ENCODE measurements around the gene PDE8A.

PDE8A gene

DNA sequence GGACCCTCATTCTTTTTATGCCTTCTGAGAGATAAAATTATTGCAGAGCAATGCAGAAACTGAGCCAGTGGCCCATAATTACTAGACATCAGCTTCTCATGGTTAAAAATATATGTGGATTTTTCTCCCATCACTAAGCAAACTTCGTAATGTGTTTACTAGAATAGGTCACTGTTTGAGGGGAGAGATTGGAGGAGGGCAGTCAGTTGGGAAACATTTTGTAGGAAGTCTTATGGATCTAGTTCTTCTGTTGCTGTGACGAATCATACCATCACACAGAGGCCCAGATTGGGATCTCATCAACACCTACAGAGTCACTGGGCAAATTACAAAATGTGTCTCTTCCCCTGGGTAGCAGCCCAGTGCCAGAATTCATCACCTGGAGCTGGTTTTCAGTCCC is 81.4 kb downstream of the PDE8A start:
- no peak overlapping the region for H3K4me3 ChIP-seq (ENCODE audit: low read depth, low read length)
- no peaks in the 10 kb centered on the region for H3K4me1 ChIP-seq (ENCODE audit: control insufficient read depth, insufficient read depth, low read length)
- no peak overlapping the region for H3K9ac ChIP-seq (ENCODE audit: low read length)
- peaks cover 13% of the 10 kb centered on the region for H3K9me3 ChIP-seq (ENCODE audit: control insufficient read depth, insufficient read depth, low read depth, low read length)
- no peak overlapping the region for H3K27ac ChIP-seq (ENCODE audit: low read depth, low read length)
- H3K36me3 ChIP-seq (ENCODE audit: control insufficient read depth, insufficient read depth, low read length) = 0 out of 2 replicates have a peak, but pooled peaks cover 7% of the 10 kb centered on the region
- no peaks in the 10 kb centered on the region for H3K27me3 ChIP-seq (ENCODE audit: control insufficient read depth, insufficient read depth, low read length)

DNA sequence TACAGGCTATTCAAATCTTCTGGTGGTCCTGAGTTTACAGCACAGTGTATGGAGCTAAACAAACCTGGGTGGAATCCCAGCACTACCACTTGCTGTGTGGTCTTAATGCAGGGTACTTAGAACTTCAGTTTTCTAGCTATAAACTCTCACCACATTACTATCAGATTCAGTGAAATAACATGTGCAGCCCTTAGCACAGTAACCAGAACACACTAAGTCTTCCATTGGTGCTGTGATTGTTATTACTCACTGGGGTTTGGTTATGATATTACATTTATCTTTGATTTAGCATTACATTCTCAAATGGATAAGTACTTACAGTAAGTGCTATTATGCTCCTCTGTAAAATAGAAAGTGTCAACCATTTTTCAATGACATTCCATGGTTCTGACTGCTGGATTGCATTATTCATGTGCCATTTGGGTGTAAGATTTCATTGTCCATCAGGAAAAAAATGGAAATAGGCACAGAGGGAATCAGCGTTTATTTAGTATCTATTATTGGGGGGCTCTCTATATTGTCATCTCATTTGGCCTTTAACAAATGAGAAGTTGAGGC is 81.9 kb downstream of the PDE8A start:
- H3K4me1 ChIP-seq (ENCODE audit: control insufficient read depth, insufficient read depth, low read length) = no peaks in the 10 kb centered on the region

DNA sequence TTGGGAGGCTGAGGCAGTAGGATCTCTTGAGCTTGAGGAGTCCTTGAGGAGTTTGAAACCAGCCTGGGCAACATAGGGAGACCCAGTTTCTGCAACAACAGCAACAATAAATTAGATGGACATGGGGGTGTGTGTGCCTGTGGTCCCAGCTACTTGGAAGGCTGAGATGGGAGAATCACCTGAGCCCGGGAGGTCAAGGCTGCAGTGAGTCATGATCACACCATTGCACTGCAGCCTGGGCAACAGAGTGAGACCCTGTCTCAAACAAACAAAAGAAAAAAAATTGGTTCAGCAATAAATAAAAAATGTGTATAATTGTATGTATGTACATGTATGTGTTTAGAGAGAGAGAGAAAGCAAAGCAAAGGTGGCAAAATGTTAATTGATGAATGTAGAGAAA is 83.1 kb downstream of the PDE8A start:
- H3K9ac ChIP-seq (ENCODE audit: low read length) = no peak overlapping the region
- no peak overlapping the region for H3K27ac ChIP-seq (ENCODE audit: low read depth, low read length)
- H3K9me3 ChIP-seq (ENCODE audit: control insufficient read depth, insufficient read depth, low read depth, low read length) = peaks cover 9% of the 10 kb centered on the region; the same call in 1 of the 2 replicates
- no peaks in the 10 kb centered on the region for H3K4me1 ChIP-seq (ENCODE audit: control insufficient read depth, insufficient read depth, low read length)
- H3K36me3 ChIP-seq (ENCODE audit: control insufficient read depth, insufficient read depth, low read length) = 0 out of 2 replicates have a peak, but pooled peaks cover 7% of the 10 kb centered on the region
- no peak overlapping the region for H3K4me3 ChIP-seq (ENCODE audit: low read depth, low read length)
- no peaks in the 10 kb centered on the region for H3K27me3 ChIP-seq (ENCODE audit: control insufficient read depth, insufficient read depth, low read length)

More for the DNA sequence above, 81.9 kb downstream of the PDE8A start:
- H3K9me3 ChIP-seq (ENCODE audit: control insufficient read depth, insufficient read depth, low read depth, low read length) = peaks cover 12% of the 10 kb centered on the region; the same call in 1 of the 2 replicates
- H3K27ac ChIP-seq (ENCODE audit: low read depth, low read length) = no peak overlapping the region
- H3K9ac ChIP-seq (ENCODE audit: low read length) = no peak overlapping the region
- H3K27me3 ChIP-seq (ENCODE audit: control insufficient read depth, insufficient read depth, low read length) = no peaks in the 10 kb centered on the region
- 0 out of 2 replicates have a peak, but pooled peaks cover 7% of the 10 kb centered on the region for H3K36me3 ChIP-seq (ENCODE audit: control insufficient read depth, insufficient read depth, low read length)
- H3K4me3 ChIP-seq (ENCODE audit: low read depth, low read length) = no peak overlapping the region

DNA sequence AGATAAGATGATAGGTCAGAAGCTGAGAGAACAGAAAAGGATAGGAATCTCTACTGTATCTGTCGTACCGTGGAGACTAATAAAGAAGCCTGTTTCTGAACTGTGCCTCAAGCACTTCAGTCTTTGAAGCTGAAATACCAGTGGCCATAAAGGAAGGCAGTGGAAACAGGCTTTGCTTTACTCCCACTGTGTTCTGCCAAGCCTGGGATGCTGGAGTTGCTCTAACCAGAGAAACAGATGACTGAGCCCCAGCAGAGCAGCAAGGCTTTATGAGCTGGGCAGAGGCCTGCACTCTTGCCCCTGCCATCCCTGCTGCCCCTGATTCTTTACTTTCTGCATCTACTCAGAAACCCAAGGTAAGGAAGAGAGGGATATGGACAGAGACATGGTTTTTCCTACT is 89.4 kb downstream of the PDE8A start:
- H3K27me3 ChIP-seq (ENCODE audit: control insufficient read depth, insufficient read depth, low read length) = no peaks in the 10 kb centered on the region
- H3K27ac ChIP-seq (ENCODE audit: low read depth, low read length) = no peak overlapping the region
- no peaks in the 10 kb centered on the region for H3K9me3 ChIP-seq (ENCODE audit: control insufficient read depth, insufficient read depth, low read depth, low read length)
- 0 out of 2 replicates have a peak, but pooled peaks cover 7% of the 10 kb centered on the region for H3K36me3 ChIP-seq (ENCODE audit: control insufficient read depth, insufficient read depth, low read length)
- no peaks in the 10 kb centered on the region for H3K4me1 ChIP-seq (ENCODE audit: control insufficient read depth, insufficient read depth, low read length)
- H3K9ac ChIP-seq (ENCODE audit: low read length) = no peak overlapping the region
- H3K4me3 ChIP-seq (ENCODE audit: low read depth, low read length) = no peak overlapping the region

- Histone ChIP-seq H3K36me3 (ENCODE audit: control insufficient read depth, insufficient read depth, low read length) (0 out of 2 replicates have a peak, but pooled peaks cover 7% of the 10 kb centered on the region), H3K9ac (ENCODE audit: low read length) (no peak overlapping the region), H3K27ac (ENCODE audit: low read depth, low read length) (no peak overlapping the region), H3K4me3 (ENCODE audit: low read depth, low read length) (no peak overlapping the region), H3K4me1 (ENCODE audit: control insufficient read depth, insufficient read depth, low read length) (no peaks in the 10 kb centered on the region), H3K27me3 (ENCODE audit: control insufficient read depth, insufficient read depth, low read length) (no peaks in the 10 kb centered on the region), H3K9me3 (ENCODE audit: control insufficient read depth, insufficient read depth, low read depth, low read length) (no peaks in the 10 kb centered on the region)
Measured at GRCh38 chr15:85071504-85071903, 89.8 kb downstream of the PDE8A start.

DNA sequence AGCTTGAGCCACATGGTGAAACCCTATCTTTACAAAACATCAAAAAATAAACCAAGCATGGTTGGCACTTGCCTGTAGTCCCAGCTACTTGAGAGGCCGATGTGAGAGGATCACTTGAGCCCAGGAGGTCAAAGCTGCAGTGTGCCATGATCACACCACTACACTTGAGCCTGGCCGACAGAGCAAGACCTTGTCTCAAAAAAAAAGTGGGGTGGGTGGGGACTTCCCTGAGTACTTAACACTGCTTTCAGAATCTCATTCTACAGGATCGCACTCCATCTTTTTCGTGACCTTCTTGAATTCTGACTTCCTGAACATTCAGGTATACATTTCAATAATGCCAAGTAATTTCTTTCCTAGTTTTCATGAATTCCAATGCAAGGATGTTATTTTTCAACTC is 91.3 kb downstream of the PDE8A start:
- no peaks in the 10 kb centered on the region for H3K27me3 ChIP-seq (ENCODE audit: control insufficient read depth, insufficient read depth, low read length)
- no peak overlapping the region for H3K27ac ChIP-seq (ENCODE audit: low read depth, low read length)
- H3K9ac ChIP-seq (ENCODE audit: low read length) = no peak overlapping the region
- no peak overlapping the region for H3K4me3 ChIP-seq (ENCODE audit: low read depth, low read length)
- no peaks in the 10 kb centered on the region for H3K4me1 ChIP-seq (ENCODE audit: control insufficient read depth, insufficient read depth, low read length)
- H3K9me3 ChIP-seq (ENCODE audit: control insufficient read depth, insufficient read depth, low read depth, low read length) = no peaks in the 10 kb centered on the region
- H3K36me3 ChIP-seq (ENCODE audit: control insufficient read depth, insufficient read depth, low read length) = no peaks in the 10 kb centered on the region

DNA sequence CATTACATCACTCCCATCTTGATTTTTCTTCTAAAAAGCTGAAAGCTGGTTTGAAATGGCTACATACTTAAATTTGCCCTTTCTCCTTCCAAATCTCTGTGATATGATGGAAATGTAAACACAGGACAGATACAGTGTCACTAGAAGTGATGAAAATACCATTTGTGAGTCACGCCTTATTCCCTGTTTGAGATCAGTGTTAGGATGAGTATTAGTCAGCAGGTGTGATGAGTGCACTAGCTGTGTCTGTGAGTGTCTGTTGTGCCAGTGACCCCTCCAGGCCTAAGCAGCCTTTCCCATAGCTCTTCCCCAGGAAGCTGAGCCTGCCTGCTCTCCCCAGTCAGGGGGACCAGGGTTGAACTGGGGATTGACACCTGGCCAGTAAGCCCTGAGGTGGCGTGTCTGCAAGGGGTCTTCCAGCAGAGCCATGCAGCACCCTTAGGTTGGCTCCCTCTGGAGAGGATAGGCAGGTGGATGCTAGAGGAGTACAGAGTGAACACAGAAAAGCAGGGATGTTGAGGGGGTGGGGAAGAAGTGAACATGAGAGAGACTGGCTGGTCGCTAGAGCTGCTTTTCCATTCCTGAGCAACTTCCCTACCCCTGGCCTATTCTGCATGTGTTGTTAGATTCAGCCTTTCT is 92.0 kb downstream of the PDE8A start:
- H3K36me3 ChIP-seq (ENCODE audit: control insufficient read depth, insufficient read depth, low read length) = no peaks in the 10 kb centered on the region
- no peaks in the 10 kb centered on the region for H3K27me3 ChIP-seq (ENCODE audit: control insufficient read depth, insufficient read depth, low read length)
- no peaks in the 10 kb centered on the region for H3K9me3 ChIP-seq (ENCODE audit: control insufficient read depth, insufficient read depth, low read depth, low read length)
- no peak overlapping the region for H3K4me3 ChIP-seq (ENCODE audit: low read depth, low read length)
- H3K9ac ChIP-seq (ENCODE audit: low read length) = no peak overlapping the region
- no peak overlapping the region for H3K27ac ChIP-seq (ENCODE audit: low read depth, low read length)
- no peaks in the 10 kb centered on the region for H3K4me1 ChIP-seq (ENCODE audit: control insufficient read depth, insufficient read depth, low read length)

- no peaks in the 10 kb centered on the region for H3K27me3 ChIP-seq (ENCODE audit: control insufficient read depth, insufficient read depth, low read length)
- H3K27ac ChIP-seq (ENCODE audit: low read depth, low read length) = no peak overlapping the region
- peaks cover 4% of the 10 kb centered on the region; the same call in 1 of the 2 replicates for H3K36me3 ChIP-seq (ENCODE audit: control insufficient read depth, insufficient read depth, low read length)
- no peak overlapping the region for H3K4me3 ChIP-seq (ENCODE audit: low read depth, low read length)
- no peak overlapping the region for H3K9ac ChIP-seq (ENCODE audit: low read length)
- H3K4me1 ChIP-seq (ENCODE audit: control insufficient read depth, insufficient read depth, low read length) = no peaks in the 10 kb centered on the region
- 0 out of 2 replicates have a peak, but pooled peaks cover 4% of the 10 kb centered on the region for H3K9me3 ChIP-seq (ENCODE audit: control insufficient read depth, insufficient read depth, low read depth, low read length)
Measured at GRCh38 chr15:85086855-85087254, 105.2 kb downstream of the PDE8A start.

DNA sequence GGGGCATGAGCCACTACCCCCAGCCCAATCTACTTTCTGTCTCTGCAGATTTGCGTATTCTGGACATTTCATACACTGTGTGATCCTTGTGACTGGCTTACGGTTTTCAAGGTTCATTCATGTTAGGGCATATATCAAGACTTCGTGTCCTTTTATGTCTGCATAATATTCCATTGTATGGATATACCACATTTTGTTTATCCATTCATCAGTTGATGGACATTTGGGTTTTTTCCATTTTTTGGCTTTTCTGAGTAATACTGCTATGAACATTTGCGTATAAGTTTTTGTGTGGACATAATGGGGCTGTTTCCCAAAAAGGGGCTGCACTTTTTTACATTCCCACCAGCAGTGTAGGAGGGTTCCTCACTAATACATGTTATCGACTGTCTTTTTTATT is 106.6 kb downstream of the PDE8A start:
- Histone ChIP-seq H3K27ac (ENCODE audit: low read depth, low read length) (no peak overlapping the region), H3K9ac (ENCODE audit: low read length) (no peak overlapping the region), H3K4me1 (ENCODE audit: control insufficient read depth, insufficient read depth, low read length) (no peaks in the 10 kb centered on the region), H3K9me3 (ENCODE audit: control insufficient read depth, insufficient read depth, low read depth, low read length) (0 out of 2 replicates have a peak, but pooled peaks cover 4% of the 10 kb centered on the region), H3K36me3 (ENCODE audit: control insufficient read depth, insufficient read depth, low read length) (peaks cover 10% of the 10 kb centered on the region; the same call in 1 of the 2 replicates), H3K4me3 (ENCODE audit: low read depth, low read length) (no peak overlapping the region), H3K27me3 (ENCODE audit: control insufficient read depth, insufficient read depth, low read length) (no peaks in the 10 kb centered on the region)

GRCh38 chr15:85089929-85090597 is 108.4 kb downstream of the PDE8A start:
- Histone ChIP-seq H3K4me3 (ENCODE audit: low read depth, low read length) (no peak overlapping the region), H3K36me3 (ENCODE audit: control insufficient read depth, insufficient read depth, low read length) (0 out of 2 replicates have a peak, but pooled peaks cover 10% of the 10 kb centered on the region), H3K27ac (ENCODE audit: low read depth, low read length) (no peak overlapping the region), H3K9me3 (ENCODE audit: control insufficient read depth, insufficient read depth, low read depth, low read length) (0 out of 2 replicates have a peak, but pooled peaks cover 4% of the 10 kb centered on the region), H3K27me3 (ENCODE audit: control insufficient read depth, insufficient read depth, low read length) (no peaks in the 10 kb centered on the region), H3K4me1 (ENCODE audit: control insufficient read depth, insufficient read depth, low read length) (no peaks in the 10 kb centered on the region), H3K9ac (ENCODE audit: low read length) (no peak overlapping the region)

DNA sequence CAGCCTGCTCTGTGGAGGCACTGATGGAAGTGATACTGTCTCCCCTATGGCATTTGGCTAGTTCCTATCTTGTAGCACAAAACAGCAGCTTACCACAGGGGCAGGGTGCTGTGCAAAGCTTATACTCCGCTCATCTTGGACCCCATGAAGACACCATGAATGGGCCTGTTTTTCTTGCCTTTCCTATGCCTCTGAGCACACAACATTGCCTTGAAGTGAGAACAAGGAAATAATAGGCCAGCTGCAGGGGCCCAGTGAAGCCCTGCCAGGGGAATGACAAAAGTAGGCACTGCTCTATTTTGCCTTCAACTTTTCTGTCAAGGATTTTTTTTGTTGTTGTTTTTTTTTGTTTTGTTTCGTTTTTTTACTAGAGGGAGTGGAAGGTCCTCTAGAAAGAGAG is 110.3 kb downstream of the PDE8A start:
- 0 out of 2 replicates have a peak, but pooled peaks cover 10% of the 10 kb centered on the region for H3K36me3 ChIP-seq (ENCODE audit: control insufficient read depth, insufficient read depth, low read length)
- no peak overlapping the region for H3K27ac ChIP-seq (ENCODE audit: low read depth, low read length)
- no peaks in the 10 kb centered on the region for H3K27me3 ChIP-seq (ENCODE audit: control insufficient read depth, insufficient read depth, low read length)
- H3K9ac ChIP-seq (ENCODE audit: low read length) = no peak overlapping the region
- H3K9me3 ChIP-seq (ENCODE audit: control insufficient read depth, insufficient read depth, low read depth, low read length) = 0 out of 2 replicates have a peak, but pooled peaks cover 4% of the 10 kb centered on the region
- no peak overlapping the region for H3K4me3 ChIP-seq (ENCODE audit: low read depth, low read length)
- H3K4me1 ChIP-seq (ENCODE audit: control insufficient read depth, insufficient read depth, low read length) = no peaks in the 10 kb centered on the region
